GM21717 (cell line): Measurements from ENCODE around the gene ACTR10.

Experiments used
- ATAC-seq: cut with Tn5 transposase; IDR thresholded peaks from one replicate; pipeline ENCODE4 v1.9.1; 2021; ENCODE audit warnings: mild to moderate bottlenecking, moderate library complexity; ENCODE audit not compliant: unreplicated experiment

ACTR10 gene

GRCh38 chr14:58278177-58278576, 78.2 kb downstream of the ACTR10 start:
- no peak for ATAC-seq

GRCh38 chr14:58280954-58281787, 81.2 kb downstream of the ACTR10 start:
- peak; percentile 77 for ATAC-seq

GRCh38 chr14:58281969-58282368, 82.0 kb downstream of the ACTR10 start:
- no peak for ATAC-seq

- no peak for ATAC-seq
These were observed 83.1 kb downstream of the ACTR10 start for GRCh38 chr14:58282925-58283593.

- no peak for ATAC-seq
These were observed 83.8 kb downstream of the ACTR10 start for GRCh38 chr14:58283730-58284129.

- ATAC-seq, result no peak
These were observed 85.2 kb downstream of the ACTR10 start for GRCh38 chr14:58285132-58285531.
